ENCODE results near the gene AQP7. TPM values are rescaled to one million over a fixed set of nuclear protein-coding genes. Genes with fewer than 3 reads are reported as not detected.

Gene AQP7
- total RNA-seq, 1 donor from 2014 or later: not detected

Small RNA genes within 50 kb of the gene (small RNA-seq; reads per million reads assigned to genes)
- gene AL356218.2 (ENCODE audit: low replicate concordance) (not detected), gene RF00019 (ENCODE audit: low replicate concordance) (not detected)

Other genes starting within 250 kb of the AQP7 start
- 2.2 TPM for gene B4GALT1, start 235.2 kb downstream of the AQP7 start, total RNA-seq
- gene SPINK4, start 162.4 kb downstream of the AQP7 start, total RNA-seq: not detected
- gene BAG1, start 137.9 kb downstream of the AQP7 start, total RNA-seq: 36.6 TPM
- gene CHMP5, start 137.5 kb downstream of the AQP7 start, total RNA-seq: 85.6 TPM
- 18.4 TPM for gene NFX1, start 112.1 kb downstream of the AQP7 start, total RNA-seq
- gene AQP3, start 45.0 kb upstream of the AQP7 start, total RNA-seq: under 0.01 TPM
- 11.3 TPM for gene NOL6, start 71.4 kb upstream of the AQP7 start, total RNA-seq
- gene ANKRD18B, start 121.7 kb upstream of the AQP7 start, total RNA-seq: 0.25 TPM

All from temporal lobe (tissue), 2 donors.